GM19025 (cell line): ENCODE data around the gene CST3.
"Not testable (repeated sequence)": the region's sequence is repeated elsewhere in the genome, so short reads cannot be mapped to it uniquely, and the experiment has no call there.

Experiments
- ATAC-seq: cut with Tn5 transposase; IDR thresholded peaks from one replicate; pipeline ENCODE4 v1.9.1; 2021; ENCODE audit warnings: mild to moderate bottlenecking, low read depth, moderate library complexity; ENCODE audit not compliant: unreplicated experiment

Gene CST3

DNA sequence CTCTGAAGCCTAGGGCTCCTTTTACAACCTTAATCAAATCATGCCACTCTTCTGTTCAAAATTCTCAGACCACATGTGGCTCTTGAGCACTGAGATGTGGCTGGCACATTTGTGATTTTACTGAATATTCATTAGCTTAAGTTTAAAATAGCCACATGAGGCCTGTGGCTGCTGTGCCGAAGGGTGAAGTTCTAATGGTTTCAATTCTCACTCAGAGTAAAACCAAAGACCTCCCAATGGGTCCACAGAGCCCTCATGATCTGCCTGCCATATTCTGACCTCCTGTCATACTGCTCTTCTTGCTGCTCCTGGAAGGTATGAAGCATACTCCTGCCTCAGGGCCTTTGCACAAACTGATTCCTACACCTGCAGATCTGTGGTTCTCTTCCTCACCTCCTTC is 7.8 kb upstream of the CST3 start:
- peak; percentile 55 for ATAC-seq

GRCh38 chr20:23644164-23644563 is 6.4 kb upstream of the CST3 start:
- no peak for ATAC-seq

- no peak for ATAC-seq
Observed at GRCh38 chr20:23643659-23644058, 5.9 kb upstream of the CST3 start.

- ATAC-seq: no peak
Observed at GRCh38 chr20:23641936-23642751, 4.4 kb upstream of the CST3 start.

GRCh38 chr20:23640671-23641667 is 3.2 kb upstream of the CST3 start:
- ATAC-seq: no peak

GRCh38 chr20:23640018-23640601 is 2.4 kb upstream of the CST3 start:
- ATAC-seq: no peak

DNA sequence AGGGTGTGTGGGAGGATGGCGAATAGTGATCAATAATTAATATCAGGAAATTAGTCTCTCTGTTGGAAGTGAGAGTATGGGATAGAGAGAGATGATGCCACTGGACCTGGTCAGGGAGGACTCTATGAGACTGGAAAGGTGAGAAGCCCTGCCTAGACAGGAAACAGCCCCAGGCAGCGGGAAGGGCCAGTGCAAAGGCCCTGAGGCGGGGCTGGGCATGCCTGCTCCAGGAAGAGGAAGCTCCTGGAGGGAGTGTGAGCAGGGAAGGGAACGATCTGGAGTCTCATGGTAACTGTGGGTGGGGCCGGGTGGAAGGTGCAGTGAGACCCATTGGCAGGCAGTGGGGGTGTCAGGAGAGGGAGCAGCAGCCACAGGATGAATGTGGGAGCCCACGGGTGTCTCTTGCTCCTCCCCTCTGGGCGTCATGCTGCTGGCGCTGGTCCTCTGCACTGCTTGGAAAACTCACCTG is 1.8 kb upstream of the CST3 start:
- ATAC-seq: no peak

GRCh38 chr20:23638309-23638708 is 554 bp upstream of the CST3 start:
- no peak for ATAC-seq

DNA sequence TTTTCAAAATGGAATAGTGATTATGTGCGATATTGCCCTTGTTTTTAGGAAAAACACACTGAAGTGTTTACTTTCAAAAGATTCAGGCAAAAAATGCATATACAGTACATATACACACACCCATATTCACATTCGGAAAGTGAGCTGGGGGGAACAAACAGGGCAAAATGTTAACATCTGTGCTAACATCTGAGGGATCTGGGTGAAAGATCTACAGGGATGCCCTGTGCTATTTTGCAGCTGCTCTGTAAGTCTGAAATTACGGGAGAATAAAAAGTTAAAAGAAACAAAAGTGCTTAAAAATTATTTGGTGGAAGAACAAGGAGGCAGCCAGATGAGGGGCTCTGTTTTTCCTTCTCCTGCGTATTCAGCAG is 860 bp downstream of the CST3 start:
- no peak for ATAC-seq

DNA sequence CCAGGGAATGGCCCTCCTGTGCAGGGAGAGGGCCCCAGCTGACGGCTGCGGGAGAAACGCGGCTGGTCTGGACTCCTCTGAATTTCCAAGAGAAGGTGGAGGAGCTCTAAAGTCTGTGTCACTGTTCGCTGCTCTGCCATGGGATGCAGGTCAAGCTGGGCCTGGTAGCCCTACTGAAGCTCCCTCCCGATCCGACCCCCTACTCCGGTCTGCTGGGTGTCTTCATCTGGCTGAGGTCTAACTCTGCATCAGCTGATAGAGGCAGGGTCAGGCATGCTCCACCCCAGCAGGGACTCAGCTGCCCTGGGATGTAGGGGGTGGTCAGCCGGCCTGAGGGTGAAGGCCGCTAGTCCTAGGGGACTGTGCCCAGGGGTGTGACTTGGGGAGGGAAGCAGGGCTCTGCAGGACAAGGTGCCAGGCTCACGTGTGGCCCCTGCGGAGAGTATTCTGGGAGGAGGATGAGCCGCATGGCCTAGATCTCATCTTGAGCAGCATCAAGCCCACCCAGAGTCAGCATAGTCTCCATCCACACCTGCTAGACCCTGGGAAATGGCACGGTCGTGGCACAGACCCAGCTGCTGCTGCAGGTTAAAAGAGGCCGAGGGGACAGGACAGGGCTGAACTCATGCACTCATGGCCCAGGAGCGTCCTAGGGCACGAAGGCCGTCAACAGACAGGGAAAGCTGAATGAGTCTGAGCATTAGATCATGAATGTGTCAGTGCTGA is 1.4 kb downstream of the CST3 start:
- ATAC-seq: no peak

DNA sequence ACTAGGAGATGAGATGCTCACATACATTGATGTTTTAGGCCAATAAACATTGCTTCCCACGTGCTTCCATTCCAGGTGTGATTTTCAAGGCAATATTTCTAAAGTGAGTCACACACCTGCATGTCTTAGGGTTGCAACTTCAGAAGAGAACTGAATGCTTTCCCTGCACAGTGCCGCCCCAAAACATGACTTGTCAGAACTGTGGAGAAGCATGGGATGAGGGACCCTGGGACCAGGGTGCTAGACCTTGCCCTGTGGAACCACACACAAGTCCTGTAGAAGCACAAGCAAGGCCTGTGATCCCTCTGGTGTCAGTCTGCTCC is 2.0 kb downstream of the CST3 start:
- not testable (repeated sequence) for ATAC-seq

DNA sequence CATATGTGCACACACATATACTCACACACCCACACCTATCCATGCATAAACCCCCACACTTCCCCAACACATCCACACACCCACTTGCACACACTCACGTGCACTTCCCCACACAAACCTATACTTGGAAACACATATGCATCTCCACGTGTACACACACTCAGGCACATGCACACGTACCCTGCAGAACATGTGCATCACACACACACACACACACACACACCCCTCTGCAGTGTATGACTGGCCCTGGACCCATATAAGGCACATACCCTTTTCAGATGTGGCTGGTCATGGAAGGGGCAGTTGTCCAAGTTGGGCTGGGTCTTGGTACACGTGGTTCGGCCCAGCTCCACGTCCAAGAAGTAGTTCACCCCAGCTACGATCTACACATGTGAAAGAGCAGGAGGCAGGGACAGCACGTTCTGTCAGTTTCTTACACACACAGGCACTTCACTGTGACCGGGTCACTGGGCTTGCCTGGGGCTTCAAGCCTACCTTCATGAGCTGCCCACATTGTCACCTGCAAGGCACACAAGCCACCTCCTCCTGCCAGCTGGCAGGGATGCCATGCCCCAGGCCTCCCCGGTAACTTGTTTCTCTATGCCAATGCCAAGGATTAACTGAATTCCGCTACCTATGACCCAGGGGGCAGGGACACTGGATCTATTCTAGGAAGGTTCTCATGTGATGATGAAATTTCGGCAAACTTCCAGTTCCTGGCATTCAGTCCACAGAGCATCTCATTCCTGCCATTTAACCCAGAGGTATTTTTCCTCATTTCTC is 2.6 kb downstream of the CST3 start:
- no peak for ATAC-seq

DNA sequence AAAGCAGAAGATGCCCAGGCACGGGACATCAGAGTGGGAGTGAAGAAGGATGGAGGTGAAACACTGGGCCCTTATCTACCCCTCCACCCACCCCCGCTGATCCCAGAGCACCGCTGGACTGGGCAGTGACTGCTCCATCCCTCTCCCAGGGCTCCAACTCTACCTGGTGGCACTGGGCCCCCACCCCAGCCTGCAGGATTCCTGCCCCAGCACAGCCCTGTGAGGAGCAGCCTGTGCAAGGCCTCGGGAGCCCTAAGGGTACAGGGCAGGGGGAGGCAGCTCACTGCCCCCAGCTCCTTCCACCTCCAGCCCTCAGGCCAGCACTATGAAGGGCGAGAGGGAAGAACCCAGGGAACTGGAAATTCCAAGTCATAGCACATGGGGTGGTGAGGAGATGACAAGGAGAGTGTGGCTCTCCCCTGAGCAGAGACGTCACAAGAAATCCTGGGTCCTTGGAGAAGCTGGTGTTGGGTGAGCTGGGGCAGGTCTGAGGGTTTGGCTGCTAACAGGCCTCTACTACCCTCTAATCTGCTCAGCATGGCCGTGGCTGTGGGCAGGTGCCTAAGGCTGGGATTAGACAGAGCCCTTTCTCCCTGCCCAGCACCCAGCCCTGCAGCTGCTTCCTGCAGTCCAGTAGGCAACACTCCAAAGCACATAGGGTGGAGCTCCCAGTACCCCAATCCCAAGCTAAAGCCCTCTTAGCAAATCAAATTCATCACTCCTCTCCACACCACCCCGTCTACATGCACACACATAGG is 3.5 kb downstream of the CST3 start:
- no peak for ATAC-seq

DNA sequence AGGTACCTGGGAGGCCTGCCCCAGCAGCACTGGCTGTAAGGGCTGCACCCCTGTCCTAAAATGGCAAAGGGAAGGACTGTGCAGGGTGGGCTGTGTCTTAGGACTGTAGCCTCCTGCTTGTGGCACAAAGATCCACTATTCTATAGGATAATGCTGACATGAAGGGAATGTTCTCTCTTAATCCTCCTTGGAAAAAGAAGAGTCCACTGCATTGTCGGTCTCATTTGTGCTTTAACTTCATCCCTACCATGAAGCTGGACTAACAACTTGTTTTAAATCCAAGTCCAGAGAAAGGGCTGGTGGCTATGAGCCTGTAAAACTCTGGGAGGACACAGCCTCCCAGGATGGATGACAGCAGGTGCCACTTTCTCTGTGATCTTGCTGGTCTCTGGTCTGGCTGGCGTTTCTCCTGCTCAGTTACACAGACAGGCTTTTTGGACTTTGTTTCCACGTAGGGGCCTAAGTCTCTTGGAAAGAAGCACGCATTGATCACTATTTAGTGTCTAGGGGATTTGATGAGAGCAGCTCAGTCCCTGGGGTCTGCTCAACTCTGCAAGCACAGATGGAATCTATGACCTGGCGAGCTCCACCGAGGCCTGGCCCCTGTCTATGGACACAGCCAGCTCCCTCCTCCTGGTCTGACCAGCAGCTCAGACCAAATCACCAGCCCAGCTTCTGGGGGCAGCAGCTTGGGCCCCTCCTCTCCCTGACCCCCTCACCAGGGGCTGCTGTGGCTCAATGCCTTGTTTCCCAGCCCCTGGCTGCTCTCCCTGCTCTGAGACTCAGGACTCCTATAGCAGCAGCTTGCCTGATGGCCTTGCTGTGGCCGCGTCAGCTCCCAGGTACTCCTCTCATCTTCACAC is 4.8 kb downstream of the CST3 start:
- no peak for ATAC-seq

- ATAC-seq: no peak
Observed at GRCh38 chr20:23631981-23632710, 5.6 kb downstream of the CST3 start.

- no peak for ATAC-seq
Observed at GRCh38 chr20:23631226-23631822, 6.4 kb downstream of the CST3 start.

- ATAC-seq: no peak
Observed at GRCh38 chr20:23630392-23630849, 7.3 kb downstream of the CST3 start.
